Placental epithelial cell (primary cell): ENCODE measurements around the gene TEKT1. TPM values are rescaled to one million over a fixed set of nuclear protein-coding genes. Genes with fewer than 3 reads are reported as not detected.

Experiments
- small RNA-seq: library from RNA; depleted of rRNA; stranded (forward); fragments of <200 nt; gene quantifications from one replicate; pipeline ENCODE3, GENCODE V24; 2012
- total RNA-seq: library from RNA; depleted of rRNA; stranded (reverse); fragments of >200 nt; gene quantifications from 2 replicates; pipeline ENCODE4 v1.2.3, GENCODE V29; 2012

The TEKT1 gene
- not detected in 2 replicates for total RNA-seq

GRCh38 chr17:6831661-6832263 is at the start of gene TEKT1:
Gene TEKT1 (minus strand): TSS chr17:6831729. CDS start chr17:6830376, 1,353 bp downstream.

GRCh38 chr17:6775871-6776405 is 55.6 kb downstream of the TEKT1 start, which contains the start of gene FBXO39:
Gene FBXO39 (plus strand): TSS chr17:6776215. CDS start chr17:6779869, 3,654 bp downstream.

GRCh38 chr17:6755731-6756184 is 75.8 kb downstream of the TEKT1 start, which contains the start of gene XAF1:
Gene XAF1 (plus strand): TSS chr17:6756046. CDS start chr17:6756079, 33 bp downstream.

Small RNAs within 50 kb of the gene (small RNA-seq; reads per million reads assigned to genes)
- gene AC004706.2, result not detected

Other genes with a start within 250 kb of the TEKT1 start
- 12.9 and 17.7 TPM in 2 replicates for gene KIAA0753, start 191.0 kb downstream of the TEKT1 start, total RNA-seq
- 53.0 and 124 TPM in 2 replicates for gene TXNDC17, start 190.7 kb downstream of the TEKT1 start, total RNA-seq
- 6.3 and 6.8 TPM in 2 replicates for gene MED31, start 180.1 kb downstream of the TEKT1 start, total RNA-seq
- 0.43 and 2.0 TPM in 2 replicates for gene C17orf100, start 180.0 kb downstream of the TEKT1 start, total RNA-seq
- 0.65 TPM in 1 of 2 replicates, not detected in the other for gene SLC13A5, start 118.4 kb downstream of the TEKT1 start, total RNA-seq
- 0.22 and 0.39 TPM in 2 replicates for gene XAF1, start 75.7 kb downstream of the TEKT1 start, total RNA-seq
- gene FBXO39, start 55.5 kb downstream of the TEKT1 start, total RNA-seq, result not detected in 2 replicates
- gene ALOX12, start 164.3 kb upstream of the TEKT1 start, total RNA-seq, result not detected in 2 replicates
- 25.9 and 47.6 TPM in 2 replicates for gene RNASEK, start 180.9 kb upstream of the TEKT1 start, total RNA-seq
- gene BCL6B, start 191.3 kb upstream of the TEKT1 start, total RNA-seq, result under 0.01 TPM in 2 replicates
- 2.7 and 3.1 TPM in 2 replicates for gene SLC16A13, start 204.3 kb upstream of the TEKT1 start, total RNA-seq
- 0.22 and 5.5 TPM in 2 replicates for gene SLC16A11, start 212.4 kb upstream of the TEKT1 start, total RNA-seq
- not detected in 2 replicates for gene CLEC10A, start 248.5 kb upstream of the TEKT1 start, total RNA-seq